Astrocyte of the cerebellum (primary cell): ENCODE data around the gene TRNP1.
A peak's percentile ranks its signal among the peaks of the same experiment; 100 is the strongest.

Experiments
- DNase-seq: peaks from one replicate; pipeline ENCODE4 v3.0.0-alpha.2; 2011; ENCODE audit warnings: low read depth
- H3K4me3 ChIP-seq: 2 replicates; pipeline ENCODE4 v1.5.1; 2011; ENCODE audit warnings: mild to moderate bottlenecking, low read depth, low read length, moderate library complexity
- in situ Hi-C: cut with HindIII; loops from 2 replicates; pipeline ENCODE4 v1.10.0; 2017; ENCODE audit warnings: low sequenced_read_pairs
- TF ChIP-seq, protein P1 (sequence below): IDR thresholded peaks from 2 replicates; pipeline ENCODE4 v1.5.1; 2012; ENCODE audit warnings: low read length, low read depth, moderate library complexity, mild to moderate bottlenecking; ENCODE audit errors: missing control alignments

Gene TRNP1

DNA sequence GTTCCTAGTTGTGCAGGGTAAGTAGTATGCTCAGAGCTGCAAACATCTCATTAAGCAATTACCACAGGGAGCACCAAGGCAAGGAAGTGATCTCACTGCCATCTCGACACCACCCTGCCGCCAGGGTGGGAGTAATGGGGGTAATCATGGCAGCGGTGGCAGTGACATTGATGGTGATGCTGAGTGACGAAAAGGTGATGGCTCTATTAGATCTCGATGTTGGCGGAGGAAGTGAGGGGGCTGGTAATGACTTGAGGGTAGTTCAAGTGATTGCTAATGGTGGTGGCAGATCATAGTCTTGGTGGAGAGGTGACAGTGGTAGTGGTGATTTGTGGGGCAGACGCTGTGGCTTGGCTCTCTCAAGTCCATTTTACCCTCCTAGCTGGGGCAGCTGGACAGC, 44.5 kb downstream of the TRNP1 start:
- H3K4me3 ChIP-seq, result no peak overlapping the region
- TF ChIP-seq, protein P1, sequence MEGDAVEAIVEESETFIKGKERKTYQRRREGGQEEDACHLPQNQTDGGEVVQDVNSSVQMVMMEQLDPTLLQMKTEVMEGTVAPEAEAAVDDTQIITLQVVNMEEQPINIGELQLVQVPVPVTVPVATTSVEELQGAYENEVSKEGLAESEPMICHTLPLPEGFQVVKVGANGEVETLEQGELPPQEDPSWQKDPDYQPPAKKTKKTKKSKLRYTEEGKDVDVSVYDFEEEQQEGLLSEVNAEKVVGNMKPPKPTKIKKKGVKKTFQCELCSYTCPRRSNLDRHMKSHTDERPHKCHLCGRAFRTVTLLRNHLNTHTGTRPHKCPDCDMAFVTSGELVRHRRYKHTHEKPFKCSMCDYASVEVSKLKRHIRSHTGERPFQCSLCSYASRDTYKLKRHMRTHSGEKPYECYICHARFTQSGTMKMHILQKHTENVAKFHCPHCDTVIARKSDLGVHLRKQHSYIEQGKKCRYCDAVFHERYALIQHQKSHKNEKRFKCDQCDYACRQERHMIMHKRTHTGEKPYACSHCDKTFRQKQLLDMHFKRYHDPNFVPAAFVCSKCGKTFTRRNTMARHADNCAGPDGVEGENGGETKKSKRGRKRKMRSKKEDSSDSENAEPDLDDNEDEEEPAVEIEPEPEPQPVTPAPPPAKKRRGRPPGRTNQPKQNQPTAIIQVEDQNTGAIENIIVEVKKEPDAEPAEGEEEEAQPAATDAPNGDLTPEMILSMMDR, result no peak
- in situ Hi-C loops, result loop anchor here (5.0 to 10.0 kb wide), 2 partner anchors 46 to 47 kb away; partner anchors contain the start of gene TRNP1
- no peak for DNase-seq

DNA sequence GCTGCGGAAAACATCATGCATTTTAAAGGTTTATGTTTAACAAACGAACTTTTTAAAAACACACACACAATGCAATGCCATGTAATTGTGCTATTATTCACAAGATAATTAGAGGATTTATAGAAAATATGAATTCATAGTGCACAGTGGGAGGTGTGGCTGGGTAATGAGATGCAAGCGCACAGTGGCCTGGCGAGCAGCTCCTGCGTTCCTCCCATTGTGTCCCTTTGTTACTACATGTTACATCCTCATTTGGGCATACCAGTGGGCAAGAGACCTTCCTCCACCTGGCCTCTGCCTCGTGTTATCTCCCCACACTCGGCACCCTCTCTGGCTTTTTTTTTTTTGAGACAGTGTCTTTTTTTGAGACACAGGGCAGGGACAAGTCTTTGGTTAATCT, 49.2 kb downstream of the TRNP1 start:
- in situ Hi-C loops, result no loop called here
- DNase-seq, result no peak
- H3K4me3 ChIP-seq, result no peak overlapping the region
- TF ChIP-seq, protein P1, result no peak

DNA sequence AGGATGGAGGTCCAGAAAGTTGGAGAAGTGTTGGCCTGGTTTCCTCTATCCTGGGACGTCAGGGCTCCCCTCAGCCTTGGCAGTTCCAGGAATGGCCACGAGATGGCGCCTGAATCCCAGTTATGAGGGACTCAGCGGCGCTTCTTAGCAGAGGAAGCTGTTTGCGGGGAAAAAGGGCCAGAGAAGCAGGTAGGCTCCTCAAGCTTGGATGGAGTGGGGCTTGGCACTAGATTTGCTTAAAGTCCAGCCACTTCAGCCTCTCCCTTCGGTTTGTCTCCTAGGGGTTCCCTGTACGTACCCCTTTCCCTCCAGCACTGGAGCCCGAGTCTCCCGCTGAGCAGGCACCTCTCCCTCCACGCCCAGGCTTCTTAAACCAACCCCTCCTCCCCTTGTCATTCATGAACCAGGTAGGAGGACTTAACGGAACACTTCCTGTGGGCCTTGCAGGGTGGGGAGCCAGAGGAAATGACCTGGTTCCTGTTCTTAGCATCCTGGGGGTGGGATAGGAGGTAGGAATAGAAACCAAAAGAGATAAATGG, 51.2 kb downstream of the TRNP1 start:
- in situ Hi-C loops, result no loop called here
- peak; percentile 54 for DNase-seq
- no peak overlapping the region for H3K4me3 ChIP-seq
- TF ChIP-seq, protein P1, result peak; percentile 99

DNA sequence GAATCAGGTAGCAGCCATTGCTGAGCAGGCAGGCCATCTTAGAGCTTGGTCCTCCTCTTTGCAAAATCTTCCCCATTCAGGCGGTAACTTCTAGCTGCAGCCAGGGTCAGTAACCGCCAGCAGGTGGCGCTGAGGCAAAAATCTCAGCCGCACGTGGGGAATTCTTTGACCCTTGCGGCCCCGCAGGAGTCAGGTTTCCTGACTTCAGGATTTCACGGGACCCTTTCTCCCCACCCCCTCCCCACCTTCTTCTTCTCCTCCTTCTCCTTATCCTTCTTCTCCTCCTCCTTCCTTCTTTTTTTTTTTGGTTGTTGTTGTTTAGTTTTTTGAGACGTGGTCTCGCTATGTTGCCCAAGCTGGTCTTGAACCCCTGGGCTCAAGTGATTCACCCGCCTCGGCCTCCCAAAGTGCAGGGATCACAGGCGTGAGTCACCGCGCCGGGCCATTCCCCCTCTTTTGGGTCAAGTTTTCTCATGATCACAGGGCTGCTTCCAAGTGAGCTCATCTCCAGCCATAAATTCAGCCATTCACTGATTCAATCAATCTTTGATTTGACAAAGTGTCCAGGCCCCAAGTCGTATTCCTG, 52.6 kb downstream of the TRNP1 start:
- H3K4me3 ChIP-seq, result no peak overlapping the region
- in situ Hi-C loops, result no loop called here
- TF ChIP-seq, protein P1, result peak; percentile 93
- peak; percentile 11 for DNase-seq

DNA sequence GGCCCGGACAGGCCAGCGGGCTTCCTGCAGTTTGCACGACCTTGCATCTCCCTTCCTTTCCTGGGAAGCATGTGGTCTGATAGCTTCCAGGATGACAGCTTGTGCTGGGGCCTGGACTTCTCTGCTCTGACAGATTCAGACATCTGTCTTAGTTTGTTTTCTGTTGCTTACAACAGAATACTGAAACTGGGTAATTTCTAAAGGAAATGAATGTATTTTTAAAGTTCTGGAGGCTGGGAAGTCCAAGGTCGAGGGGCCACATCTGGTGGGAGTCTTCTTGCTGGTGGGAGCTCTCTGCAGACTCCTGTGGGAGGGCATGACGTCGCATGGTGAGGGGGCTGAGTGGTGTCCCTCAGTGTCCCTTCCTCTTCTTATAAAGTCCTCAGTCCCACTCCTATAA, 54.4 kb downstream of the TRNP1 start:
- DNase-seq, result no peak
- no peak overlapping the region for H3K4me3 ChIP-seq
- TF ChIP-seq, protein P1, result no peak
- in situ Hi-C loops, result no loop called here

DNA sequence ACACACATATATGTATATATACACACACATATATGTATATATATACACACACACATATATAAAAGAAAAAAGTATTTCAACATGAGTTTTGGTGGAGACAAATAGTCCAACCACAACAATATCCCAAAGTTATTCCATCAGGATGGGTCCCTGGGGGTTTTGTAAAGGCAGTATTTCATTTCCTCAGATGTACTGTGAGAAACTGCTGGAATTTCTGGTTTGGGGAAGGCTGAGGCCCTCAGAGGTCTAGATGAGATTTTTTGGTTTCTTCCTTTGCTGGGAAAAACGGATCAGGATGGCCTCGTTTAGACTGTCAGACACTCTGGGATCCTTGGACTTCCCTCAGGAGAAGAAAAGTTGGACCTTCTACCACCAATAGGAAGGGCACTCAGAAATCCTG, 55.6 kb downstream of the TRNP1 start:
- in situ Hi-C loops, result no loop called here
- no peak overlapping the region for H3K4me3 ChIP-seq

More for the DNA sequence above, 55.6 kb downstream of the TRNP1 start:
- TF ChIP-seq, protein P1, result no peak
- no peak for DNase-seq
